Measurements from ENCODE around the gene ACOT4. TPM values are rescaled to one million over a fixed set of nuclear protein-coding genes. Genes with fewer than 3 reads are reported as not detected.
"Not testable (repeated sequence)": the region's sequence is repeated elsewhere in the genome, so short reads cannot be mapped to it uniquely, and the experiment has no call there.

The ACOT4 gene
- total RNA-seq, 1 experiment from 2014 or later = not detected

GRCh38 chr14:73573740-73574139 lies 17.9 kb upstream of the ACOT4 start:
- DNase-seq (ENCODE audit: low spot score); in situ Hi-C loops (cut with HindIII; ENCODE audit: low sequenced_read_pairs): not testable (repeated sequence)

DNA sequence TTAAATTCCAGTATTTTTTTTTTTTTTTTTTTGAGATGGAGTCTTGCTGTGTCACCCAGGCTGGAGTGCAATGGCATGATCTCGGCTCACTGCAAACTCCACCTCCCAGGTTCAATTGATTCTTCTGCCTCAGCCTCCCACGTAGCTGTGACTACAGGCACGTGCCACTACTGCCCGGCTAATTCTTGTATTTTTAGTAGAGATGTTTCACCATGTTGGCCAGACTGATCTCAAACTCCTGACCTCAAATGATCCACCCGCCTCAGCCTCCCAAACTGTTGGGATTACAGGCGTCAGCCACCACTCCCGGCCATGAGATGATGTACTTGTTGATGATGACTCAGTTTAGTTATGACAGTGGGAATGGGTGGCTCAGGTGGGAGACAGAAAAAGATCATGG lies 17.4 kb upstream of the ACOT4 start:
- DNase-seq (ENCODE audit: low spot score); in situ Hi-C loops (cut with HindIII; ENCODE audit: low sequenced_read_pairs): not testable (repeated sequence)

DNA sequence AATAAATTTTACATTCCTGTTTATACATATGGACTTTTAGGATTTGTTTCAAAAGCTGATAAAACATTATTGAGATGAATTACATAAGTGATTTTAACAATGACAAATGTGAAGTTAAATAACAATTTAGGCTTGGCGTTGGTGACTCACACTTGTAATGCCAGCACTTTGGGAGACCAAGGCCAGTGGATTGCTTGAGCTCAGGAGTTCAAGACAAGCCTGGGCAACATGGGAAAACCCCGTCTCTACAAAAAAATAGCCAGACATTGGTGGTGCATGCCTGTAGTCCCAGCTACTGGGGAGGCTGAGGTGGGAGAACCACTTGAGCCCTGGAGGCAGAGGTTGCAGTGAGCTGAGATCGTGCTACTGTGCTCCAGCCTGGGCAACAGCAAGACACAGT lies 15.3 kb upstream of the ACOT4 start:
- DNase-seq (ENCODE audit: low spot score) = no peak
- in situ Hi-C loops (cut with HindIII; ENCODE audit: low sequenced_read_pairs) = no loop called here

GRCh38 chr14:73577214-73577613 lies 14.5 kb upstream of the ACOT4 start:
- in situ Hi-C loops (cut with HindIII; ENCODE audit: low sequenced_read_pairs) = not testable (repeated sequence)

GRCh38 chr14:73582102-73582979 lies 9.3 kb upstream of the ACOT4 start:
- in situ Hi-C loops (cut with HindIII; ENCODE audit: low sequenced_read_pairs); DNase-seq (ENCODE audit: low spot score): not testable (repeated sequence)

More at GRCh38 chr14:73577214-73577613, 14.5 kb upstream of the ACOT4 start:
- not testable (repeated sequence) for DNase-seq (ENCODE audit: low spot score)

DNA sequence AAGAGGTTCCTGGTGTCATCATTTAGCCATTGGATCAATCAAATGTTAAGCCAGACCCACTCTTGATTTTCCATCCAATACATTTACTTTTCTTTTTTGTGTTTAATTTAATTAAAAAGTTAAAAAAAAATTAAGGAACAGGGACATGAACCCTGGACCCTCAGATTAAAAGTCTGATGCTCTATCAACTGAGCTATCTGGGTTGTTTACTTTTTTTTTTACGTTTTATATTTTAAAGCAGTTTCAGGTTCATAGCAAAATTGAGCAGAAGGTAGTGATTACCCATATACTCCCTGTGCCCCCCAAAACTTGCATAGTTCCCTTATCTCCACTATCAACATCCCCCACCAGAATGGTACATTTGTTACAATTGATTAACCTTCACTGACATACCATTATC lies 3.0 kb upstream of the ACOT4 start:
- no peak for DNase-seq (ENCODE audit: low spot score)
- in situ Hi-C loops (cut with HindIII; ENCODE audit: low sequenced_read_pairs) = no loop called here

DNA sequence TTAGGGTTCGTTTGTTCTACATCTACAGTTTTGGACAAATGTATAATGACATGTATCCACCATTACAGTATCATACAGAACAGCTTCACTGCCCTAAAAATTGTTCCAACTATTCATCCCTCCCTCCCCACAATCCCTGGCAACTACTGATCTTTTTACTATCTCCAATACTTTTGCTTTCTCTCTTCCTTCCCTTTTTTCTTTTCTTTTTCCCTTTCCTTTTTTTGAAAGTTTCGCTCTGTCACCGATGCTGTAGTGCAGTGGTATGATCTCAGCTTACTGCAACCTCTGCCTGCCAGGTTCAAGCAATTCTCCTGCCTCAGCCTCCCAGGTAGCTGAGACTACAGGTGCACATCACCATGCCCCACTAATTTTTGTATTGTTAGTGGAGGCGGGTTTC lies 2.6 kb upstream of the ACOT4 start:
- in situ Hi-C loops (cut with HindIII; ENCODE audit: low sequenced_read_pairs) = no loop called here
- no peak for DNase-seq (ENCODE audit: low spot score)

DNA sequence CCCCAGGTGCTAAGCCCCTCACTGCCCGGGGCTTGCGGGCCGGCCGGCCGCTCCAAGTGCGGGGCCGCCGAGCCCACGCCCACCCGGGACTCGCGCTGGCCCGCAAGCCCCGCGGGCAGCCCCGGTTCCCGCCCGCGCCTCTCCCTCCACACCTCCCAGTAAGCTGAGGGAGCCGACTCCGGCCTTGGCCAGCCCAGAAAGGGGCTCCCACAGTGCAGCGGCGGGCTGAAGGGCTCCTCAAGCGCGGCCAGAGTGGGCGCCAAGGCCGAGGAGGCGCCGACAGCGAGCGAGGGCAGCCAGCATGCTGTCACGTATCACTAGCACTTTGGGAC lies 1.0 kb upstream of the ACOT4 start:
- DNase-seq (ENCODE audit: low spot score); in situ Hi-C loops (cut with HindIII; ENCODE audit: low sequenced_read_pairs): not testable (repeated sequence)

DNA sequence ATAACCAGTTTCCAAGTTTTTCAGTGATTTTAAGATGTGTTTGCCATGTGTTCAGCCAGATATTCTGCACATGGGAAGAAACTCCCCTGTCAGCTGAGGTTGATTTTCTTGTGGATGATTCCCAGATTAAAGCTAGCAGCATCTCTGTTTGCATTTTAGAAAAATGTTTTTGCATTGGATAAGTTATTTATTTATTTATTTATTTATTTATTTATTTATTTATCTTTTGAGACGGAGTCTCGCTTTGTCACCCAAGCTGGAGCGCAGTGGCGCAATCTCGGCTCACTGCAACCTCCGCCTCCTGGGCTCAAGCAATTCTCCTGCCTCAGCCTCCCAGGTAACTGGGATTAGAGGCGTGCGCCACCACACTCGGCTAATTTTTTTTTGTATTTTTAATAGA lies 2.8 kb downstream of the ACOT4 start:
- DNase-seq (ENCODE audit: low spot score) = no peak
- in situ Hi-C loops (cut with HindIII; ENCODE audit: low sequenced_read_pairs) = no loop called here

DNA sequence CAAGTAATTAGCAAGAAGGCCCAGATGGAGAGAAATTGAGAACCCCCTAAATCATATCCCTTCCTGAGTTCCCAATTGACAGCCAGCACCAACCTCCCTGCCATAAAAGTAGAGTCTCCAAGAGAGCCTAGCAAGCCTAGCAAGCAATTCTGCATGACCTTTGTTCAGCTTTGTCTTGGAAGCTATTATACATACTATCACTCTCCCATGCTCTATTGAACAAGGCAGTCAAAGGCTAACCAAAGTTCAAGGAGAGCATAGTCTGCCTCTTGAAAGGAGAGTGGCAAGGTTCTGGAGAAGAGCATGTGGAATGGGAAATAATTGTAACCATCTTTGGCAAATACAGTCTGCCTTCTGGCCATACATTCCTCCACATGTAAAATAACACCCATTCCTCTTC lies 7.8 kb downstream of the ACOT4 start:
- in situ Hi-C loops (cut with HindIII; ENCODE audit: low sequenced_read_pairs) = no loop called here

GRCh38 chr14:73602994-73603393 lies 11.3 kb downstream of the ACOT4 start:
- DNase-seq (ENCODE audit: low spot score) = no peak
- in situ Hi-C loops (cut with HindIII; ENCODE audit: low sequenced_read_pairs) = no loop called here

More for the DNA sequence above, 7.8 kb downstream of the ACOT4 start:
- DNase-seq (ENCODE audit: low spot score) = no peak

DNA sequence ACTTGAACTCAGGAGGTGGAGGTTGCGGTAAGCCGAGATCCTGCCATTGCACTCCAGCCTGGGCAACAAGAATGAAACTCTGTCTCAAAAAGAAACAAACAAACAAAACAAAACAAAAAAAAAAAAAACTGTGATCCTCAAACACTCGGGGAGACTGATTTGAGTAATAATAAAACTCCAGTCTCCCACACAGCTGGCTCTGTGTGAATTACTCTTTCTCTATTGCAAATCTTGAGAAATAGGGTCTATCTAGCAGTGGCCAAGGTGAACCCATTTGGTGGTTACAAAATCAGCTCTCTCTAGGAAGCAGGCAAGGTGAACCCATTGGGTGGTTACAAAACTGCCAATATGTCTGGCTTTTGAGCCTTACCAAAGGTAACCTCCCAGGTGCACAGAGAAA lies 14.6 kb downstream of the ACOT4 start:
- DNase-seq (ENCODE audit: low spot score) = no peak
- in situ Hi-C loops (cut with HindIII; ENCODE audit: low sequenced_read_pairs) = no loop called here

- no peak for DNase-seq (ENCODE audit: low spot score)
- in situ Hi-C loops (cut with HindIII; ENCODE audit: low sequenced_read_pairs) = no loop called here
Observed at GRCh38 chr14:73607241-73607640, 15.6 kb downstream of the ACOT4 start.

DNA sequence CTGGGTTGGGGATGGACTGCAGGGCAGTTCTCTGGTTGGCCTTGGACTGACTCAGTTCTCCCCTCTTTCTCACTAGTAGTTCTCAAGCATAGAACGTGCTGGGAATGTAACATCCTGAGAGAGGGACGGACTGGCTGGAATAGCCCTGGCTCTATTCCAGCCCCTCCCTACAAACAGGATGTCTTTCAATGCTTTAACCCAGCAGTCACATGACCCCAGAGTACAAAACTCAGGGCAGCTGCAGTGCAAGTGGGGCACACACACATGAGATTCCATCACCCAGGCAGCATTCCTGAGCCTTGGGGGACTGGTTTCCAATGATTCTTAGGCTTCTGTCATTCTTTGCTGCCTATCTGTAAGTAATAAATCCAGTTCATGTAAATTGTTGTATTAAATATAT lies 19.0 kb downstream of the ACOT4 start:
- in situ Hi-C loops (cut with HindIII; ENCODE audit: low sequenced_read_pairs) = no loop called here

GRCh38 chr14:73612339-73613045 lies 20.8 kb downstream of the ACOT4 start, which contains the start of gene ACOT6:
ACOT6 (plus strand) TSS chr14:73612517; CDS start chr14:73612572, 55 bp downstream.
- DNase-seq (ENCODE audit: low spot score) = peak; percentile 80
- in situ Hi-C loops (cut with HindIII; ENCODE audit: low sequenced_read_pairs) = no loop called here

More for the DNA sequence above, 19.0 kb downstream of the ACOT4 start:
- DNase-seq (ENCODE audit: low spot score) = no peak

DNA sequence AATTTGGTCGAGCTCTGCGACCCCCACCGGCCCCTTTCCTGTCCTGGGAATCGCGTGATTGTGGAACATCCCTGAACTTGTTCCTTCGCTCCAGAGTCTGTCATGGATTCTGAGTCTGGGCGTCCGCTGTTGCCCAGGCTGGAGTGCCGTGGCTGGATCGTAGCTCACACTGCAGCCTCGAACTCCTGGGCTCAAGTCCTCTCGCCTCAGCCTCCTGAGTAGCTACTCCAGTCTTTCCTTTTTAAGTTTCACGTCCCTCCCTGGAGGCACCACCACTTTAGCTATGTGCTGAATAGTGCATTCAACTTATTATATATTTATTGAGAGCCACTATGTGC lies 21.3 kb downstream of the ACOT4 start:
- in situ Hi-C loops (cut with HindIII; ENCODE audit: low sequenced_read_pairs) = no loop called here
- DNase-seq (ENCODE audit: low spot score) = peak; percentile 38

DNA sequence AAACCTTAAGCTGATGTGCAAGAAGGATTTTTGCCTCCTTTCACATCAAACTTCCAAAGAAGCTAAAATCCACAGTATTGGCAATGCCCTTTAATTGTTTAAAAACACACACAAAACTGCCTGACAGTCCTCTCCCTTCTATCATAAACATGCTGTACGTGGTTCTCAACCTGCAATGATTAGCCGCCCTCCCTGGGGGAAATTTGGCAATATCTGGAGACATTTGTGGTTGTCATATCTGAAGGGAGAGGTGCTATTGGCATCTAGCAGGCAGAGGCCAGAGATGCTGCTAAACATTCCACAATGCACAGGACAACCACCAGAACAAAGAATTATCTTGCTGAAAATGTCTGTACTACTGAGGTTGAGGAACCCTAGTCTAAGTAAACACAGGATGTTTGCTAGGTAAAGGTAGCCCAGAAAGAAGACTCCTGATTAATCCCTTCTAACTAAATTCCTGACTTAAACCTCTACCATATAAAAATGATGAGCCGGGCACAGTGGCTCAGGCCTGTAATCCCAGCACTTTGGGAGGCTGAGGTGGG lies 21.8 kb downstream of the ACOT4 start:
- in situ Hi-C loops (cut with HindIII; ENCODE audit: low sequenced_read_pairs) = no loop called here
- DNase-seq (ENCODE audit: low spot score) = no peak

DNA sequence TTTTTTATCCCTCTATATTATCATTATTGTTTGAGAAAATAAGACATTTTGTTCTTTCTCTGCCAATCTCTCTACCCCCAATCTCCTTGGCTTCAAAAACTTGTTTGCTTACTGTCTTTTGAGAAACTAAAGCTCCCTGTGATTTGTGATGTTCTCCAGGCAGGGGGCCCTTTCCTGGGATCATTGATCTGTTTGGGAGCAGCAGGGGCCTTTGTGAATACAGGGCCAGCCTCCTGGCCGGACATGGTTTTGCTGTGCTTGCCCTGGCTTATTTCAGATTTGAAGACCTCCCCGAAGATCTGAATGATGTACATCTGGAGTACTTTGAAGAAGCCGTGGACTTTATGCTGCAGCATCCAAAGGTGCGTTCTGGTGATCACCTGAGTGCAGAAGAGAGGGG lies 25.2 kb downstream of the ACOT4 start:
- DNase-seq (ENCODE audit: low spot score) = no peak
- in situ Hi-C loops (cut with HindIII; ENCODE audit: low sequenced_read_pairs) = no loop called here

DNA sequence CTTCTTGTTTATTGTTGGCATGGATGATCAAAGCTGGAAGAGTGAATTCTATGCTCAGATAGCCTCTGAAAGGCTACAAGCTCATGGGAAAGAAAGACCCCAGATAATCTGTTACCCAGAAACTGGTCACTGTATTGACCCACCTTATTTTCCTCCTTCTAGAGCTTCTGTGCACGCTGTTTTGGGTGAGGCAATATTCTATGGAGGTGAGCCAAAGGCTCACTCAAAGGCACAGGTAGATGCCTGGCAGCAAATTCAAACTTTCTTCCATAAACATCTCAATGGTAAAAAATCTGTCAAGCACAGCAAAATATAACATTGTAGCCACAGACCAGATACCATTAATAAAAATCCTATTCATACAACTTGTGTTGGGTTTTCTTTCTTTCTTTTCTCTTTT lies 27.9 kb downstream of the ACOT4 start:
- DNase-seq (ENCODE audit: low spot score) = no peak
- in situ Hi-C loops (cut with HindIII; ENCODE audit: low sequenced_read_pairs) = no loop called here

- DNase-seq (ENCODE audit: low spot score) = no peak
- in situ Hi-C loops (cut with HindIII; ENCODE audit: low sequenced_read_pairs) = no loop called here
Observed at GRCh38 chr14:73620268-73620667, 28.6 kb downstream of the ACOT4 start.

Data from G401 (cell line).